Fibroblast of gingiva (primary cell): ENCODE measurements around the gene PIN4.
"Not testable (repeated sequence)": the region's sequence is repeated elsewhere in the genome, so short reads cannot be mapped to it uniquely, and the experiment has no call there.

Experiments
- DNase-seq: peaks from one replicate; pipeline ENCODE4 v3.0.0-alpha.2; 2011; ENCODE audit warnings: low read depth

Gene PIN4

GRCh38 chrX:72202792-72203401 lies 21.3 kb downstream of the PIN4 start:
- no peak for DNase-seq

- DNase-seq, result no peak
Observed at GRCh38 chrX:72203421-72203820, 21.9 kb downstream of the PIN4 start.

- DNase-seq, result no peak
Observed at GRCh38 chrX:72205706-72206105, 24.1 kb downstream of the PIN4 start.

DNA sequence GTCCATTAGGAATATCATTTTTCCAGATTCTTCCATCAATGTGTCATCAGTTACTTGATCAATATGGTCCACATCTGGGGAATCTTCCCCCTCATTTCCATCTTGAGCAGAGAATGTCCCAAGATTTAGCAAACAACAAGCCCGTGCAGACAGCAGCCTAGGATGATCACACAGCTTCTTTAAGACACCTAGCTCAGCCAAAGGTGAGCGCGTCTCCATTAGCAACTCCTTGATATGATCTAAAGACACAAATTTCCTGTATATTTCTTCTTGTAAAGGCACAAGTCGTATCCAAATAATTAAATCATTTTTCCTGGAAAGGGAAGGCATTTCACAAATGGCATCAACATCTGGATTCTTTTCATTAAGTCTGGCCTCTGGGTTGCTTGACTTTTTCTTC lies 25.8 kb downstream of the PIN4 start:
- no peak for DNase-seq

DNA sequence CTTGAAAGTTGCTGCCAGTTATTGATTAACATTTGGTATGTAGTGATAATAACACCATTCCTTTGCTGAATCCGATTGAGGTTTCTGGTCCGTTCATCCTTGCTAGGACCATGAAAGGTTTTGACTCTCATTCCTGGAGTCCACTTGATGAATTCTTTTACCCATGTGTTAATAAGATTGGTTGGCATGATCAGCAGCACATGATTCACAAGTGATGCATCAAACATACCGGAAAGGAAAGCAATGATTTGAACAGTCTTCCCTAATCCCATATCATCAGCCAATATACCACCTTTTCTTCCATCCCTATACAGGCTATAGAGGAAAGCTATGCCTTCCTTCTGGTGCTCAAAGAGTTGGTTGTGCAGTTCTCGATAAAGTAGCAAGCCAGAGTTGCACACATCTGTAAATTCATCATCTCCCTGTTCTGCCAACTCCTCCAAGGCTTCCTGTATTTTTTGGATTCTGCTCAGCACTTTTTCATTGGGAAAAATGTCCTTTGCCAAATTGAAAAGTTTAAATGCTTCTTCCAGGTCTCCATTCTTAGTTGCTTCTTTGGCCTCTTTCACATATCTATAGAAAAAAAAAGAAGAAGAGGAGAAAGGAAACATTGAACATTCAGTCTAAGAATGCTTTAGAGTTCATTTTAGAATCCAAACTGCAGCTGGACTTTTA lies 26.7 kb downstream of the PIN4 start:
- DNase-seq, result no peak

GRCh38 chrX:72216973-72217372 lies 35.4 kb downstream of the PIN4 start:
- peak; percentile 1 for DNase-seq

- not testable (repeated sequence) for DNase-seq
Observed at GRCh38 chrX:72220375-72220774, 38.8 kb downstream of the PIN4 start.

GRCh38 chrX:72230290-72230689 lies 48.7 kb downstream of the PIN4 start:
- DNase-seq, result no peak

GRCh38 chrX:72236841-72237240 lies 55.3 kb downstream of the PIN4 start:
- no peak for DNase-seq

DNA sequence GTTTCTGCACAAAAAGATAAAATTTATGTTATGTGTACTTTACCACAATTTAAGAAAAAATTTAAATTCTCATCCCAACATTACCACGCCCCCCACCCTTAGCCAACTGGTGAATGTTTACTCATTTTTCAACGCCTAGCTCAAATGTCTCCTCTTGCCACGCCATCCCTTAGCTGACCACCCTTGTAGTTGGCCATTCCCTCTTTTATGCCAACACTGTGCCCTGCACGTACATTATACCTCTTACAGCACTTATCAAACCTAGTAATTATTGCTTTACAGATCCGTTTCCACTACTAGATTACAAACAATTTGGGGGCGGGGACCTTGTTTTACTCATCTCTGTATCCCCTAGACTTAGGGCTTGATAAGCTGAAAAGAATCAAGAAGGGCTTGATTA lies 56.6 kb downstream of the PIN4 start:
- DNase-seq, result no peak

- peak; percentile 83 for DNase-seq
Observed at GRCh38 chrX:72238721-72239475, 57.3 kb downstream of the PIN4 start, which contains the start of gene ERCC6L. Gene ERCC6L (minus strand): TSS chrX:72239027. CDS start chrX:72238911, 116 bp downstream.

- no peak for DNase-seq
Observed at GRCh38 chrX:72240976-72241375, 59.4 kb downstream of the PIN4 start.

GRCh38 chrX:72243472-72243871 lies 61.9 kb downstream of the PIN4 start:
- peak; percentile 19 for DNase-seq

DNA sequence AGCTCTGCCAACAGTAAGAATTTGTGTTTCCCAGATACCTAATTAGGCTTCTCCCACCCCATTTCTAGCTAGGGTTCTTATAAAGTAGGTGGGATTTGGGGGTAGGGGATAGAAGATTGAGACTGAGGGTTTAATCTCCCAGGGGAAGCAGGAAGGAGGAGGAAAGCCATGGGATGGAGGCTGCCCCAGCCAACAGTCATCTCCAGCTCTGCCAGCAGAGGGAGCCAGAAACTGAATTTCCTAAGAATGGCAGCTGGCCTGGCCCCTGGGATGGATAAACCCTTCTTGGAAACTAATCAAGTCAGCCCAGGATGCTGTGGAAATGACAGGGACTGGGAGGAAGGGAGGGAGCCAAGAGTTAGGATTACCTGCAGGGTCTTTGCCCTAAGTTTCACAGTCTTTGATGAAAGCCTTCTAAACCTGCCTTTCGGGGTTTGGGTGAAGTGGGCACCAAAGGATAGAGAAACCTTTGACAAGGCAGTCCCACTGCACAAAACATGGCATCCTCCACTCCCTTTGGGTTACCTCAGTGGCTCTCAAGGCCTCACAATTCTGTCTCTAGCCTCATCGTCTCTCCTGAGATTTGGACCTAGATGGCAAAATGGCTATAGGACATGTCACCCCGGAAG lies 64.0 kb downstream of the PIN4 start:
- DNase-seq, result peak; percentile 43

- DNase-seq, result no peak
Observed at GRCh38 chrX:72247206-72247942, 65.8 kb downstream of the PIN4 start.
